ENCODE data around the gene FBXO45.
"Not testable (repeated sequence)": the region's sequence is repeated elsewhere in the genome, so short reads cannot be mapped to it uniquely, and the experiment has no call there.

FBXO45 gene

DNA sequence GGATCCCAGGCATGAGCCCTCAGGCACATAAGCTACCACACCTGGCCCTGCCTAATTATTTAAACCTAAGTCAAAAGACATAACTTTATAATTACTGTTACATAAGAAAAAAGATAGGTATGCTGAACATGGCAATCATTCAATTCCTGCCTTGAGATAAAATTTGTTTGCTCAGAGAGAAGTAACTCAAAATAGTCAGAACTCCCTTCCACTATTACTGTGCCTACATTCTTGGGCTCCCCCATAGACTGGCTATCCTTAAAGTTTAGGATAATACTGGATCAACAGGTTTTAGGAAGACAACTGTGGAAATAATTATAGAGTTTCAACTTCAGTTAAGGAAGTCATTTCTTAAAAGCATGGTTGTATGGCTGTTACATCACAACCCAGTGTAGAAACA is 10.0 kb upstream of the FBXO45 start:
- no peak for DNase-seq

DNA sequence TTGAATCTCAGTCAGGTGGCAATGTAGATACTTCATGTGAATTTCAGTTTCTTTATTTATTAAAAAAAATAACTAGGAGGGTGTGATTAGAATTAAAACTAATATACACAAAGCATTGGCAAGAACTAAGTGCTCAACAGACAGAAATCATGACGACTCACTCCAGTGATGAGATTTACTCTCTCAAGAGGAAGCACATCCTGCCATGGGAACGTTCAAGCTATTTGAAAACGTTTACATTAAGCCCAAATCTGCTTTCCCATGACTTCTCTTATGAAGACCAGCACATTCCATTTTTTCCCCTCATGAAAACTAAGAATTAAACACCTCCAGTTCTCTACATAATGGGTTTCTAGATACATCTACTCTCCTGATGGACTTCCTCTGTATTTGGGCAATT is 8.6 kb upstream of the FBXO45 start:
- no peak for DNase-seq

DNA sequence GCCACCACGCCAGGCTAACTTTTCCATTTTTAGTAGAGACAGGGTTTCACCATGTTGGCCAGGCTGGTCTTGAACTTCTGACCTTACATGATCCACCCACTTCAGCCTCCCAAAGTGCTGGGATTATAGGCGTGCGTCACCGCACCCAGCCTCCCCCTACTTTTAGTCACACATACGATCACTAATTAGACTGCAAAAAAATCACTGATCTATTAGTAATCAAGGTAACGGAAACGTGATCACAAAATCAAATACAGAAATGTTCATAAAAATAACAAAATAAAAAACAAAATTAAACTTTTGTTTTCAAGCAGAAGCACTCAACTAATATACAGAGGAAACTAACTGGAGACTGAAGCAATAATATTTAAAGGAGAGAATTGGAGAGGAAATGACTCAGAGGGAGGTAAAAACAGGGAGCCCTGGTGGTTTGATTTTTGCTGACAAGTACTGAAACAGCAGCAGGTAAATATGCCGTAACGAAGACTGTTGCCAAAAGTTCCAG is 4.7 kb upstream of the FBXO45 start:
- DNase-seq, result peak; percentile 77

DNA sequence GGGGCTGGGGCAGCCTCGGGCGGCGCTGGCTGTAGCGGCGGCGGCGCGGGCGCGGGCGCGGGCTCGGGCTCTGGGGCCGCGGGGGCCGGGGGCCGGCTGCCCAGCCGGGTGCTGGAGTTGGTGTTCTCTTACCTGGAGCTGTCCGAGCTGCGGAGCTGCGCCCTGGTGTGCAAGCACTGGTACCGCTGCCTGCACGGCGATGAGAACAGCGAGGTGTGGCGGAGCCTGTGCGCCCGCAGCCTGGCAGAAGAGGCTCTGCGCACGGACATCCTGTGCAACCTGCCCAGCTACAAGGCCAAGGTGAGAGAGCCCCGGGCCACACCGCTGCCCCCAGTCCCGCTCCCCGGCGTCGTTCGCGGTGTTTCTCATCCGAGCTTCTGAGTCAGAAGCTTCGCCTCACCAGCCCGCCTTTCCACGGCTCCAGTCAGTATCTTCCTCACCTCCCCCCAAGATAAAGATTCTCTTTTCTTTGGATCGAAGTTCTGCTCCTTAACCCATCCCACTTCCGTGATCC is 600 bp downstream of the FBXO45 start:
- peak; percentile 45 for DNase-seq

DNA sequence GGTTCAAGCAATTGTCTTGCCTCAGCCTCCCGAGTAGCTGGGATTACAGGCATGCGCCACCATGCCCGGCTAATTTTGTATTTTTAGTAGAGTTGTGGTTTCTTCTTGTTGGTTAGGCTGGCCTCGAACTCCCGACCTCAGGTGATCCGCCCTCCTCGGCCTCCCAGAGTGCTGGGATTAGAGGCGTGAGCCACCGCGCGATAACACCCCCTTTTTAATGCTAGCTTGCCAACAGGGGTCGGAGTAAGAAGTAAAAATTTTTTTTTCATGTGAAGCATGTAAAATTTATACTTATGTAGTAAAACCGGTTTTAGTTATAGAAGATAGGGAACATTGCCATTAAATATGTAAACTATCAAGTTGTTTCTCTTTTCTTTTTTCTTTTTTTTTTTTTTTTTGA is 1.9 kb downstream of the FBXO45 start:
- not testable (repeated sequence) for DNase-seq

DNA sequence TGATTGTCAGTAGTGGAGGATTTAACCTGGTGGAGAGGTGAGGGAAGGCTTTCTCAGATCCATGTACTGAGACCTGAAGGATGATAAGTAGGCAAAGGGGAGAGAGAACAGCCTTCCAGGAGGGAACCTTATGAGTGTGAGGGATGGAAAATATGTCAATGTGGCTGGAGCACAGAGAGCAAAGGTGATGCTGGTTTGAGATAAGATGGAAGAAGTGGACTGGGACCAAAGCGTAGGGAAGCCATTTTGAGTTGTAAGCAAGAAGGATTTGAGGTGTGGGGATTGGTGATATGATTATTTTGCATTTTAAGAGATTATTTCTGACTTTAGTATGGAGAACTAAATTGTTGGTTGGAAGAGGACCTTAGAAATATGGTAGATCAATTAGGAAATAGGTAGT is 3.9 kb downstream of the FBXO45 start:
- no peak for DNase-seq

DNA sequence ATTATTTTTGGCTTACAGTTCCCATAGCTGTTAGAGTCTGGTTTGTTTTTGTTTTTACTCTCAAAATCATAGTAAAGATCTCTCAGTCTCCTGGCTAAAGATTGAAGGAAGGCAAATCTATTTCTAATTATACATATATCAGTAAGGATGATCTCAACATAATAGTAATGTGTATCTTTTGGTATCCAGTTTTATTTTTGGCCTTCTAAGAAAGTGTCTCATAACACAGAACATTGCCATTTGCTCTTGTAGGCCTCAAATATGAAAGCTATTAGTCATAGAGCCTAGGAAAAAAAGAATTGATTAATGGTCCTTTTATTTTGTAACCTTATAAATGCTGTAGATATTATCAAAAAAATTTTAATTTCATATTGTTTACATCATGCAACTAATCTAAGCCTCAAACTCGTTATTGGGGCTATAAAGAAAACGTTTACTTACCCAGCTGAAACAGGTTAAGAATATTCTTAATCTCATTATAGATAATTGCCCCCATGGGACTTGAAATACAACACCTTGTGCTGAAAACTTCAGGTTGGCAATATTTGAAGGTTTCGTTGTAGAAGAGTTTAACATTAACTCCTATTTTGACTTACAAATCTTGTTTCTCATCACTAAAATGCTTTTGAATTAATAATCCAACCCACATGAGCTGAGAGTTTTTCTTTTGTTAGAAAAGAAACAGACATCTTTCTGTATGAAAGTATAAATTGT is 16.7 kb downstream of the FBXO45 start:
- no peak for DNase-seq

DNA sequence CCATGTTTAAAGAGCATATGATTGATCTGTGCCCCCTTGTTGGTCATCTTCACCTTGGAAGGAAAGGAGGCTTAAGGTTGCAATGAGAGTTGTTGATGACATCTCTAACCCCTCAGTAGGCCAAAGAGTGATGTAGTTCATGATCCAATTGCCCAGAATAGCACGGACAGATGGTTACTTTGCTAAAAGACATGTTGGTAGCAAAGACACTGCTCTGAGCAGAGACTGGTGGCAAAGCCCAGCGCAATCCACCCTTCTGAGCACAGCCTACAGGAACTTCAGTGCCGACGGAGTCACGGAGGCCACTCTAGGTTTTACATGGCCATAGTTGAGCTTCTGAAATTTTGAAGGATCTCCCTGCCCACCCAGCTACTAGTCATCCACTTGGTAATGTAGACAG is 21.8 kb downstream of the FBXO45 start:
- no peak for DNase-seq

DNA sequence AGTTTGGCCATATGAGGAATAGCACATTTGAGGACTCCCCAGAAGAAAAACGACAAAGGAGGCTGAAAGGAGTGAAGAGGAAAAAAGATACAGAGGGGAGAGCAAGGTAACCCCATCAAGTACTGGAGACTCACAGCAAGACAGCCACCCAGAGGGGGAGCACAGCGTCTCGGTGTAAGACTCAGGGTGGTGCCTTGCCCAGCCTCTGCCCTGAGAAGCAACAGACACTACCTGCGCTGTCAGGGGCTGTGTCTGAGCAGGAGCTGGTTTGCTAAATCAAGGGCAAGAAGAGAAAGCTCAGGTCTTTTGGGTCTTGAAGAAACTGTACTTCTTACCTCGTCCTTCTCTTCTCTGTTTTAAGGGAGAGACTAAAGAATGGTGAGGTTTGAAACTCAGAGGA is 27.9 kb downstream of the FBXO45 start:
- DNase-seq, result no peak

DNA sequence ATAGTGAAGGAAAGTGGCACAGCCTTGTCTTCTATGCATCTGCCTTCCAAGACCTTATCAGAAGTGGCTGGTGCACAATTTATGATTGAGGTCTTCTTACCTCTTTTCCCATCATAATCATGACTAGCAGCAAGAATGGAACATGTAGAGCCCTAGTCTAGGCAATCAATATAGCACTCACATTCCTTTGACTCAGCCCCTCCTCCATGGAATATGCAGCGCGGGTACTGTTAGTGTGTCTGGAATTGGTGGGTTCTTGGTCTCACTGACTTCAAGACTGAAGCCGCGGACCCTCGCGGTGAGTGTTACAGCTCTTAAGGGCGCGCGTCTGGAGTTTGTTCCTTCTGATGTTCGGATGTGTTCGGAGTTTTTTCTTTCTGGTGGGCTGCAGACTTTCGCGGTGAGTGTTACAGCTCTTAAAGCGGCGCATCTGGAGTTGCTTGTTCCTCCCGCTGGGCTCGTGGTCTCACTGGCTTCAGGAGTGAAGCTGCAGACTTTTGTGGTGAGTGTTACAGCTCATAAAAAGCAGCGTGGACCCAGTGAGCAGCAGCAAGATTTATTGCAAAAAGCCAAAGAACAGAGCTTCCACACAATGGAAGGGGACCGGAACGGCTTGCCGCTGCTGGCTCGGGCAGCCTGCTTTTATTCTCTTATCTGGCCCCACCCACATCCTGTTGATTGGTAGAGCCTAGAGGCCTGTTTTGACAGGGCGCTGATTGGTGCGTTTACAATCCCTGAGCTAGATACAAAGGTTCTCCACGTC is 29.7 kb downstream of the FBXO45 start:
- DNase-seq, result peak; percentile 44

DNA sequence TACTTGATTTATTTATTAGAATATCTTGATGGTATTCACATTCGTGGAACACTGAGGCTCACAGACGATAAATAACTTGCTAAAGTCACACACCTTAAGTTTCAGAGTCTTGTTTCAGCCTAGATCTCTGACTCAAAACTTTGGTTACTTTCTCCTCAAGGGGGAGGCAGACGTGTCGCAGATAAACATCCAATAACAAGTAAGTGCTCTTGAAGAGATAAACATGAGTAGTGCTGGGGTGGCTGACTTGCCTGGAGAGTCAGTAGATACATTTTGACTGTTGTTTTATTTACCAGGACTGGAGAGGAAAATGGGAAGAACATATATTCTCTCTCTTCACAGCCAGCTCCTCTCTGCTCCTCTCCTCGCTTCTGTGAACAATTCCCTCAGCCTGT is 31.3 kb downstream of the FBXO45 start:
- DNase-seq, result no peak

DNA sequence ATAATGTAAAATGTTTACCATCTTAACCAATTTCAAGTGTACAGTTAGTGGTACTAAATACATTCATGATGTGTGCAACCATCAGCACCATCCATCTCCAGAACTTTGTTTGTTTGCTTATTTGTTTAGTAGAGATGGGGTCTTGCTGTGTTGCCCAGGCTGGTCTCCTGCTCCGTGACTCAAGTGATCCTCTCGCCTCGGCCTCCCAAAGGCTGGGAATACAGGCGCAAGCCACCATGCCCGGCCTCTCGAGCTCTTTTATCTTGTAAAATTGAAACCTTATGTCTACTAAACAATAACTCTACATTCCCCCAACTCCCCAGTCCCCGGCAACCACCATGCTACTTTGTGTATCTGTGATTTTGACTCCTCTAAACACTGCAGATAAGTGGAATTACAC is 31.9 kb downstream of the FBXO45 start:
- DNase-seq, result no peak

DNA sequence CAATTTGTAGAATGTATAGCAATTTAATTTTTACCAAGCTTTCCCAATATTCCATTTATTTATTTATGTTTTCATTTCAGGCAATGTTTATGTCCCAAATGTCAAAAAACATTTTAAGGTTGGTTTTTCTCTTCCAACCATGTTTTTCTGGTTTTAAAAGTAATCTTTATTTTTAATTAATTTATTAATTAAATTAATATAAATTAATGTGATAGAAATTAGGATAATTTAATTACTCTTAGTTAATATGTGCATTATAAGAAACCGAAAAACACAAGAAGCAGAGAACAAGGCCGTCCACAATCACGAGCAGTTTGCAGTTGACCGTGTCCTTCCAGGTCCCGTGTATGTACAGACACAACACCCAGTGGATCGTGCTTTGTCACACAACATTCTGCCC is 34.2 kb downstream of the FBXO45 start:
- no peak for DNase-seq

DNA sequence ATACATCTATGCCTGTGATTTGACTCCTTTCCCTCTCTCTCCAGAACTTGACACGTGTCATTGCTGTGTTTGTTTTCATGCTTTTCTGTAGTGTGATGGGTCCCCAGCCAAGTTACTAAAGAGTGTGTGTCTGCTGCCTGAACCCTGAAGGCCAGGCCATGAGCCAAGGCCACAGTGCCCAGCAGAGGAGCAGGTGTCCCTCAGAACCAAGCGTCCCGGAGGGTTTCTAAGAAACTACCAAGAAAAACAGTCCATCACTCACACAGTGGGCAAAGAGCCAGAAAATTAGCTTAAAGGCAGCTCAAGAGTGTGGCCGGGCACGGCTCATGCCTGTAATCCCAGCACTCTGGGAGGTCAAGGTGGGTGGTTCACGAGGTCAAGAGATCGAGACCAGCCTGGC is 35.2 kb downstream of the FBXO45 start:
- no peak for DNase-seq

DNA sequence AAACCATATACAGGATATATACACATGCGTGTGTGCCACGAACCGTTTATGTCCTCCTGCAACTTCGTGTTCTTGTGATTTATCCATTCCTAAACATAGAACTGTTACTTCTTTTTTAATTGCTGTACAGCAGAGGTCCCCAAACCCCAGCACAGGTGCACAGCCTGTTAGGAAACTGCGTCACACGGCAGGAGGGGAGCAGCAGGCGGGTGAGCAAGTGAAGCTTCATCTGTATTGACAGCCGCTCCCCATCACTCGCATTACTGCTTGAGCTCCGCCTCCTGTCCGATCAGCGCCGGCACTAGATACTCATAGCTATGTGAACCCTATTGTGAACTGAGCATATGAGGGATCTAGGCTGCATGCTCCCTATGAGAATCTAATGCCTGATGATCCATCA is 36.1 kb downstream of the FBXO45 start:
- peak; percentile 63 for DNase-seq

DNA sequence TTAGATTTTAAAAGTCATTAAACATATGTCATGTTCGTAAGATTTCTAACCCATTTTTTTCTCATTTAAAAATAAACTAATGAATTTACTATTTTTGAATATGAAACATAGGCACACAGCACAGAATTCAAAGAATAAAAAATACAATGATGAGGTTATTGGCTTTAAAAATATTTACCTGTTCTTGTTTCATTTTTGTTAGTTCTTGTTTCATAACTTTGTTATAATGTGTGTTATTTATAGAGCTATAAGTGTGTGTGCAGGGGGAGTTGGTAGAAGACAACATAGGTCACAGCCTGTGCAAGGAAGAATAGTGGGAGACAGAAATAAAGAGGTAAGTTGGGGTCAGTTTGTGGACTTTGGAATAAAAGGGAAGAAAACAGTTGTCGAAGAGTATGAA is 40.2 kb downstream of the FBXO45 start:
- no peak for DNase-seq

DNA sequence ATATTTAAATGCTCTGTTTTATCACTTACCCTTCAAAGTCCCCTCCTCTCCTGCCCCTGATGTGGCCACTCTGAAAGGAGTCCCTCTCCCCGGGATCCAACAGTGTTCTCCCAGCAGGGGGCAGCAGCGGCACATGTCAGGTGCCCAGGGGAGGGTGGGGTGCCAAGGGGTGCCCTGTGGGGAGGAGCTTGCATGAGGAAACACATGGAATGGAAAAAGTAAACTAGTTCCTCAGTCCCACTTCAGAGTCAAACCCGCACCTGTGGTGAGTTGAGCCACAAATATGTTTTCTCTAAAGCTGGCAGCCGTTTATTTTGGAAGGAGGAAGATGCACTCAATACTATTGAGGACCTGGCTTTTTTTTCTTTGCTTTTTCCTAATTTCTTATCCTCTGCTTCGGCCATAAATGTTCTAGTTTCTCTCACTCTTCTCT is 40.9 kb downstream of the FBXO45 start:
- DNase-seq, result peak; percentile 89

DNA sequence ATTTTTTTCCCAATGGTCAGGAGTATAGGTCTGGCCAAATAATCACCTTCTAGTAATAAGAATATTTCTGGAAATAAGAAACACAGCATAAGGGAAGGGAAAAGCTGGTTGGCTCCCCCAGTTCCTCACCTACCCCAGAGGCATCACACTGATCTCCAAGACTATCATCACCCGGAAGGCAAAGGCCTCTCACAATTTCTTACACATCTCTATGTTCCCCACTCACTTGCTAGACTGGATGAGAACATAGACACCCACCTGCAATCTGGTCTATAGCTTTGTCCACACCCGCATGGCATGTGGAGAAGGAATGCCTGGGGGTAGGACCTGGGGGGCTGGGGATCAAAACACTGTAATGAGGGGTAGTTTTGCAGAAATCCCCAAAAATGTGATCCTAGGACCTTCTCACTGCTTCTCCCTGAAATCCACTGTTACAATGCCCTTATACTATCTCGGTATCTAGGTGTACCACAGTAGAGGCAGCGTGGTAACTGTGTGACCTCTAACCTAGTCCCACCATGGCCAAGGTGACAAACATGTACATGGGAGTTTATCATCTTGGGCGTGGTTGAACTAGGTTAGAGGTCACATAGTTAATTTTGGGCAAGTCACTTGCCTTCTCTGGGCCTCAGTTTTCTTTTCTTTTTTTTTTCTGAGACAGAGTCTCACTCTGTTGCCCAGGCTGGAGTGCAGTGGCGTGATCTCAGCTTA is 41.5 kb downstream of the FBXO45 start:
- DNase-seq, result peak; percentile 41

DNA sequence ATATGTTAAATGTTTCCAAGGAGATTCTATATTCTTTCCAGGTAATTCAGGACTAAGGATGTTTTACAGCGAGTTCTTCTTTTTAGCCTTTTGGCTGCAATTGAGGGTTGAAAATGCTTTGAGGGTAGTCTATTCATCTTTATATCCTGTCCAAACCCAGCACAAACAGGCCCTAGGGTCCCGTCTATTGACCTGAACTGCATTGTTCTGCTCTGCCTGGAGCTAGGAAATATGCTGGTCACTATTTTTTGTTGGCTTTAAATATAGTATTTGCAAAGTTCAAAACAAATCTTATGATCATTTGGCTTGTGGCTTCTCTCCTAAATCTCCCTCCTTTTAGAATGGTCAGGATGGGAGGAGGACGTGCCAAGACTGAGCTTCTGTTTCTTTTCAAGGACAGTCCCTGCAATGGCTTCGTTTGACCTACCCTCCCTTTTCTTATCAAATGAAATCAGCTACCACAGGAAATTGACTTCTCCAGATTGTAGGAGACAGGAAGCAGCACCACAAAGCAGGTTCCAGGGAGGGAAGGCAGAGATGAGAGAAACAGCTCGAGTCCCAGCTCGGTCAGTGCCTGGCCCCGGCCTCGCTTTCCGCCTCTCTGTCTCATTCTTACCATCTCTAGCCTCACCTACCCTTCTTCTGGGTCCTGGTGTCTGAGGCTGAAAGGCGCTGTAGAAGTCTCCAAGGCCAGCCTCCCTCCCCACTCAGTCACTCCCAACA is 43.5 kb downstream of the FBXO45 start:
- DNase-seq, result no peak

DNA sequence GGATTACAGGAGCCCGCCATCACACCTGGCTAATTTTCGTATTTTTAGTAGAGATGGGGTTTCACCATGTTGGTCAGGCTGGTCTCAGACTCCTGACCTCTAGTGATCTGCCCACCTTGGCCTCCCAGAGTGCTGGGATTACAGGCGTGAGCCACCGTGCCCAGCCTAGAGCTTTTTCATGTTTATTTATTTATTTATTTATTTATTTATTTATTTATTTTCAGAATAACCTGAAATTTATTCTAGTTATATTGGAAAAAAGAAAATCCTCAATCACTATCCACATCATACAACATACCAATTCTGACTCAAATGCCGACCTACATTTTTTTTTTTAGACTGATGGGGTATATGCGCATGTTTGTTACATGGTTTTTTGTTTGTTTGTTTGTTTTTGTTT is 46.8 kb downstream of the FBXO45 start:
- DNase-seq, result not testable (repeated sequence)

DNA sequence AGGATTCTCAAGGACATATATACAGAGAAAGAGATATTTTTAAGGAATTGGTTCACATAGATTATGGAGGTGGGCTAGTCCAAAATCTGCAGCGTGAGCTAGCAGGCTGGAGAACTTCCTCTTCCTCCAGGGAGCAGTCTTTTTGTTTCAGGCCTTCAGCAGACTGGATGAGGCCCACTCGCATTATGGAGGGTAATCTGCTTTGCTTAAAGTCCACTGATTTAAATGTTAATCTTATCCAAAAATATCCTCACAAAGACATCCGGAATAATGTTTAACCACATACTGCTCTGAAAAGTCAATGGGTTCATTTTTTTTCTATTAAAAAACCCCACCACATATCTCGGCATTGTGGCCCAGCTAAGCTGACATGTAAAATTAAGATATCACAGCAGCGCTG is 48.8 kb downstream of the FBXO45 start:
- DNase-seq, result no peak

DNA sequence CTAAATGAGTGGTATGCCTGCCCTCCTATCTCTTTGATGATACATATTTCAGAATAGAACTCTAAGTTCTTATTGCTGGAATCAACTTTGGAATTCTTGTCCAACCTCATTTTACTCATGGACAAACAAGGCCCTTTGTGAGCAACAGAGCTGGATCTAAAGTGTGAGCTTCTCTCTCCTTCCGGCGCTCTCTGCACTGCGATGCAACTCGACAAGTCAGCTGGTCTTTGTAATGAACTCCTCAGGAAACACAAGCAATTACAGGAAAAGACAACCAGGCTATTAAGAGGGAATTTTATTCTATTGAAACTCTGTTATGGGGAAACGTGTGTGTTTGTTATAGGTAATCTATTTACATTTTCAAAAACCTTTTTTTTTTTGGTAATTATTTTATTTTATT is 50.8 kb downstream of the FBXO45 start:
- DNase-seq, result no peak

DNA sequence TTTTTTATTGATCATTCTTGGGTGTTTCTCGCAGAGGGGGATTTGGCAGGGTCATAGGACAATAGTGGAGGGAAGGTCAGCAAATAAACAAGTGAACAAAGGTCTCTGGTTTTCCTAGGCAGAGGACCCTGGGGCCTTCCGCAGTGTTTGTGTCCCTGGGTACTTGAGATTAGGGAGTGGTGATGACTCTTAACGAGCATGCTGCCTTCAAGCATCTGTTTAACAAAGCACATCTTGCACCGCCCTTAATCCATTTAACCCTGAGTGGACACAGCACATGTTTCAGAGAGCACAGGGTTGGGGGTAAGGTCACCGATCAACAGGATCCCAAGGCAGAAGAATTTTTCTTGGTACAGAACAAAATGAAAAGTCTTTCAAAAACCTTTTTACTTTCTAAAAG is 51.2 kb downstream of the FBXO45 start:
- DNase-seq, result not testable (repeated sequence)

Measured in CD4-positive, alpha-beta T cell treated with Interleukin-4 for 4 hours (primary cell).